ENCODE data around the gene BTBD8.

DNA sequence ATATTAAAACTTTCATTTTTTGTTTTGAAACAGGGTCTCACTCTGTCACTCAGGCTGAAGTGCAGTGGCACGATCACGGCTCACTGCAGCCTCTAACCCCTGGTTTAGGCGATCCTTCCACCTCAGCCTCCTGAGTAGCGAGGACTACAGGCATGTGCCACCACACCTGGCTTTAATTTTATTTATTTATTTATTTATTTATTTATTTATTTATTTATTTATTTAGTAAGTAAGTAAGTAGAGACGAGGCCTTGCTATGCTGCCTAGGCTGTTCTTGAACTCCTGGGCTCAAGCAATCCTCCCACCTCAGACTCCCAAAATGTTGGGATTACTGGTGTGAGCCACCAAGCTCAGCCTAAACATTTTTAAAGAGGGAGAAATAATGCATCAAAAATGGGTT lies 3.8 kb upstream of the BTBD8 start:
- no peak for TF ChIP-seq POLR2A (IDR thresholded peaks at IDR 0.05)
- TF ChIP-seq, protein P1, sequence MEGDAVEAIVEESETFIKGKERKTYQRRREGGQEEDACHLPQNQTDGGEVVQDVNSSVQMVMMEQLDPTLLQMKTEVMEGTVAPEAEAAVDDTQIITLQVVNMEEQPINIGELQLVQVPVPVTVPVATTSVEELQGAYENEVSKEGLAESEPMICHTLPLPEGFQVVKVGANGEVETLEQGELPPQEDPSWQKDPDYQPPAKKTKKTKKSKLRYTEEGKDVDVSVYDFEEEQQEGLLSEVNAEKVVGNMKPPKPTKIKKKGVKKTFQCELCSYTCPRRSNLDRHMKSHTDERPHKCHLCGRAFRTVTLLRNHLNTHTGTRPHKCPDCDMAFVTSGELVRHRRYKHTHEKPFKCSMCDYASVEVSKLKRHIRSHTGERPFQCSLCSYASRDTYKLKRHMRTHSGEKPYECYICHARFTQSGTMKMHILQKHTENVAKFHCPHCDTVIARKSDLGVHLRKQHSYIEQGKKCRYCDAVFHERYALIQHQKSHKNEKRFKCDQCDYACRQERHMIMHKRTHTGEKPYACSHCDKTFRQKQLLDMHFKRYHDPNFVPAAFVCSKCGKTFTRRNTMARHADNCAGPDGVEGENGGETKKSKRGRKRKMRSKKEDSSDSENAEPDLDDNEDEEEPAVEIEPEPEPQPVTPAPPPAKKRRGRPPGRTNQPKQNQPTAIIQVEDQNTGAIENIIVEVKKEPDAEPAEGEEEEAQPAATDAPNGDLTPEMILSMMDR (IDR thresholded peaks at IDR 0.05): no peak
